HG03066 (cell line): ENCODE results near the gene KCNJ12.
"Not testable (repeated sequence)": the region's sequence is repeated elsewhere in the genome, so short reads cannot be mapped to it uniquely, and the experiment has no call there.

Experiments used
- ATAC-seq: cut with Tn5 transposase; IDR thresholded peaks from one replicate; pipeline ENCODE4 v1.9.1; 2021; ENCODE audit warnings: low read depth; ENCODE audit not compliant: unreplicated experiment

Gene KCNJ12

GRCh38 chr17:21436883-21437836 lies 61.0 kb downstream of the KCNJ12 start:
- not testable (repeated sequence) for ATAC-seq

- ATAC-seq, result not testable (repeated sequence)
Observed at GRCh38 chr17:21438316-21439014, 62.3 kb downstream of the KCNJ12 start.

GRCh38 chr17:21439015-21439336 lies 62.8 kb downstream of the KCNJ12 start:
- ATAC-seq, result not testable (repeated sequence)

GRCh38 chr17:21445091-21445650 lies 69.0 kb downstream of the KCNJ12 start:
- no peak for ATAC-seq

GRCh38 chr17:21447552-21447951 lies 71.4 kb downstream of the KCNJ12 start:
- ATAC-seq, result not testable (repeated sequence)

GRCh38 chr17:21449891-21450290 lies 73.7 kb downstream of the KCNJ12 start:
- ATAC-seq, result not testable (repeated sequence)

GRCh38 chr17:21451975-21452374 lies 75.8 kb downstream of the KCNJ12 start:
- no peak for ATAC-seq

GRCh38 chr17:21452377-21453143 lies 76.4 kb downstream of the KCNJ12 start:
- no peak for ATAC-seq

- ATAC-seq, result no peak
Observed at GRCh38 chr17:21453144-21453898, 77.2 kb downstream of the KCNJ12 start.

- ATAC-seq, result not testable (repeated sequence)
Observed at GRCh38 chr17:21454006-21454405, 77.8 kb downstream of the KCNJ12 start.

- ATAC-seq, result no peak
Observed at GRCh38 chr17:21454441-21454840, 78.3 kb downstream of the KCNJ12 start.

- ATAC-seq, result no peak
Observed at GRCh38 chr17:21455761-21456160, 79.6 kb downstream of the KCNJ12 start.

- ATAC-seq, result not testable (repeated sequence)
Observed at GRCh38 chr17:21456449-21456848, 80.3 kb downstream of the KCNJ12 start.

- peak; percentile 75 for ATAC-seq
Observed at GRCh38 chr17:21457051-21458026, 81.2 kb downstream of the KCNJ12 start.

GRCh38 chr17:21458054-21458453 lies 81.9 kb downstream of the KCNJ12 start:
- no peak for ATAC-seq

- ATAC-seq, result no peak
Observed at GRCh38 chr17:21459536-21459935, 83.4 kb downstream of the KCNJ12 start.

GRCh38 chr17:21460358-21460757 lies 84.2 kb downstream of the KCNJ12 start:
- ATAC-seq, result no peak

GRCh38 chr17:21462237-21462636 lies 86.1 kb downstream of the KCNJ12 start:
- ATAC-seq, result no peak

- ATAC-seq, result no peak
Observed at GRCh38 chr17:21463204-21463661, 87.1 kb downstream of the KCNJ12 start.
